Activated T-cell treated with anti-CD3 and anti-CD28 coated beads, Interleukin-2, amount 50 U/mL, for 4 hours (primary cell): ENCODE measurements around the gene RNF152. TPM values are rescaled to one million over a fixed set of nuclear protein-coding genes. Genes with fewer than 3 reads are reported as not detected.

Experiments
- ATAC-seq, 2 donors: fragments of 200-7000 bp; cut with Tn5 transposase; one replicate each; pipeline ENCODE4 v1.10.0; 2021
- DNase-seq: peaks from one replicate; pipeline ENCODE4 v3.0.0-alpha.2; 2020
- H3K27me3 Mint-ChIP-seq: one replicate; pipeline ENCODE4 v1.8.0; 2021; ENCODE audit warnings: low read depth, mixed read lengths
- H3K36me3 Mint-ChIP-seq: one replicate; pipeline ENCODE4 v1.8.0; 2022; ENCODE audit warnings: mixed read lengths; ENCODE audit not compliant: insufficient read depth
- H3K4me1 Mint-ChIP-seq: one replicate; pipeline ENCODE4 v1.8.0; 2021; ENCODE audit warnings: low read depth, mixed read lengths
- H3K4me3 Mint-ChIP-seq: one replicate; pipeline ENCODE4 v1.8.0; 2021; ENCODE audit warnings: mild to moderate bottlenecking, moderate library complexity, mixed read lengths
- H3K9me3 Mint-ChIP-seq: one replicate; pipeline ENCODE4 v1.8.0; 2021; ENCODE audit warnings: mixed read lengths
- total RNA-seq, 3 donors: library from RNA; stranded (reverse); gene quantifications; one replicate each; pipeline ENCODE4 v1.2.1, GENCODE V29; 2021

Gene RNF152, protein sequence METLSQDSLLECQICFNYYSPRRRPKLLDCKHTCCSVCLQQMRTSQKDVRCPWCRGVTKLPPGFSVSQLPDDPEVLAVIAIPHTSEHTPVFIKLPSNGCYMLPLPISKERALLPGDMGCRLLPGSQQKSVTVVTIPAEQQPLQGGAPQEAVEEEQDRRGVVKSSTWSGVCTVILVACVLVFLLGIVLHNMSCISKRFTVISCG
- 1 to 10 TPM in 2 of 3 donors, under 1 TPM in 1; 0.43 to 1.6 (median 1.2) TPM for total RNA-seq

DNA sequence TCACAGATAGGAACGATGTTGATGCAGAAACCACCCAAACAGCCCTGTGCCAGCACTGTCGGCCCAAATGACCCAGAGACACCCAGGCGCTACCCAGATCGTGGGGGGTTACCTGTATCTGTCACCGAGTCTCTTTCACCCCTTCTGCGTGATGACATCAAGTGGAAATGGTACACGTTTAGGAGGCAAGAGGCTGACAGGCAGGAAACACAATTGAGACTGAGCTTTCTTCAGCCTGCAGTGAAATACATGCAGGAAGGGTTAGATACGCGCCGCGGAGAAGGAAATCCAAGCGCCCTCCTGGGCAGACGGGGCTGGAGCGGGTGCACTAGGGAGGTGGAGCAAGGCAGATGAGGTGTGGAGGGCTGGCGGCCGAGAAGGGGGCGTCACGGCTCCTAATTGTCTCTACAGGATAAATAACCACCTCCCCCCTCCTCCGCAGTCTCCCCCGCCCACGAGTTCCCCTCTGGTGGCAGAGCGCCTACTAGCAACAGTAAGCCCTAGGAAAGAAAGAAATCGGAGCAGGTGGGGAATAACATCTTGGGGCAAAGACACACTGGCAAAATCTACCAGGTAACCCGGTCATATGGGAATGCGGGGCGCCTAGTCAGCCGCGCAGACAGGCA lies at the start of gene RNF152:
RNF152 (minus strand) TSS at position 325 of the 626 bp plus-strand sequence. CDS start 76,544 bp downstream, outside the sequence.
- no peaks in the 10 kb centered on the region for H3K36me3 Mint-ChIP-seq
- ATAC-seq (peak; percentile 8 to 15), DNase-seq (peak; percentile 38)
- peaks cover 38% of the 10 kb centered on the region for H3K27me3 Mint-ChIP-seq
- H3K9me3 Mint-ChIP-seq, result no peaks in the 10 kb centered on the region
- peaks cover 15% of the 10 kb centered on the region for H3K4me1 Mint-ChIP-seq
- H3K4me3 Mint-ChIP-seq, result peak within 1 kb of the TSS; percentile 83

DNA sequence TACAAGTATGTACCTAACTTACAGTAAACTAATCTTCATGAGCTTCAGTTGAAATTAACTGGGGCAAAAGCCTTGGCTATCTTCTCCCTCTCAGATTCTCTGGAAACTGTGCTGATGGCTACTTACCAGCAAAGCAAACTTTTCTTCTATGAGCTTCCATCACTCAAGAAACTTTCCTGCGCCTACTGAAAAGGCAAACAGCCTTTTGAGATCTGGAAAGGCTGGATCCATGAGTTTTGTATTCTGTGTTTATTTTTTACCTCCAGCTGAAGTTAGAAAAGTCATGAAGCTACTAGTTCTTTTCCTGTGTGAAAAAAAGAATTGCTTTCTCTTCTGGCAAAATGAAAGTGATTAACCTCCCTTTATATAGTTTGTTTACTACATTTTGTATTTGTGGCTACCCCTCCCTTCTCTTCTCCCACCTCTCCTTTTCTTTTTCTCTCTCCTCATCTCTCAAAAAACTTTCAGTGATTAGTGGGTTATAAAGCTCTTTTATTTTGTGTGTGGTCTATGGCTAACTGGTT lies 49.2 kb upstream of the RNF152 start:
- peaks cover 4% of the 10 kb centered on the region for H3K9me3 Mint-ChIP-seq
- H3K27me3 Mint-ChIP-seq, result peaks cover 1% of the 10 kb centered on the region
- H3K4me1 Mint-ChIP-seq, result peaks cover 16% of the 10 kb centered on the region
- DNase-seq (no peak), ATAC-seq (no peak)
- H3K4me3 Mint-ChIP-seq, result peak overlapping the region; percentile 17
- H3K36me3 Mint-ChIP-seq, result no peaks in the 10 kb centered on the region

DNA sequence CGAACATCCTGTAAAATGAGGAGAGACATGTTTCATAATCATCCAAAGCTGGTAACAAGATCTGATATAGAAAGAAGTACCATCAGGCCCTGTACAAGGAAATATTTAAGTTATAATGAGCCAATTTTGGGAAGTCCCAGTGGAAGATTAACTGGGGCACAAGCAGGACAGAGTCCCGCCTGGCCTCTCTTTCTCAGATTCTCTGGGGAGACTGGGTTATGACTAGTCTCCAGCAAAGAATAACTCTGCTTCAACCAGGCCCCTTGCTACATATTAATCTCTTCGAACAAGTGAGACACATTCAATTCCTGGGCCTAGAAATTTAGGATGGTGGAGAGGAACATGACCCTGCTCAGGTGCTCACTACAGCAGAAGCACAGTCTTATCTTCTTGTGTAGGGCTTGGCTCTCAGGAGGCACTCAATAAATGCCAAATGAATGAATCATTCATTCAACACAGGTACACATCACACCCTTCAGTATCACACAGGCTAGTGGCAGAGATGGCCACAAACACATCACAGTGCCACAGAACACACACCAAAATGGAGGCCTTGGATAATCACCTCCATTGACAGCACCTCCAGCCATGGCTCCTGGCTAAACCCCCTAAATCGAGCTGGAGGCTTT lies 46.4 kb upstream of the RNF152 start:
- H3K9me3 Mint-ChIP-seq, result peaks cover 4% of the 10 kb centered on the region
- no peak overlapping the region for H3K4me3 Mint-ChIP-seq
- no peak for DNase-seq
- H3K36me3 Mint-ChIP-seq, result no peaks in the 10 kb centered on the region
- H3K27me3 Mint-ChIP-seq, result peaks cover 7% of the 10 kb centered on the region
- peaks cover 15% of the 10 kb centered on the region for H3K4me1 Mint-ChIP-seq
- ATAC-seq, result no peak

DNA sequence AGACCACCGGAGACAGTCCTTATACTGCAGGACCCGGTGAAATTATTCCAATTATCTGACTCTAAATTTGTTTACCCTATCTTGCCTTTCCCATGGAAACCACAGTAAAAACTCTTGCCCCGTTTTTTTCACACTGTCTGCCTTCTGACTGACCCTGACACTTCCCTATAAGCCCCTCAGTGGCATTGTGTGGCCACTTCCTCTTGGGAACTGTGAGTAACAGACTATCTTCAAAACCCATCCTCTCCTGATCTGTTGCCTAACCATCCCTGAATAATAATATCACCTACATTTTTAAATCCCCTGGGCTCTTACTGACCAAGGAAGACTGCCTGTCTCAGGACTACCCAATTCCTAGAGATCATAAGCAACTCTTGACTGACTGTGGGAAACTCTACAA lies 42.6 kb upstream of the RNF152 start:
- Mint-ChIP-seq H3K4me1 (no peaks in the 10 kb centered on the region), H3K9me3 (no peaks in the 10 kb centered on the region), H3K27me3 (peaks cover 14% of the 10 kb centered on the region), H3K36me3 (no peaks in the 10 kb centered on the region), H3K4me3 (no peak overlapping the region)
- ATAC-seq (no peak), DNase-seq (no peak)

GRCh38 chr18:61931654-61932379 lies 39.0 kb upstream of the RNF152 start:
- ATAC-seq, result peak; percentile 50 to 53
- Mint-ChIP-seq H3K36me3 (no peaks in the 10 kb centered on the region), H3K9me3 (no peaks in the 10 kb centered on the region)

GRCh38 chr18:61929881-61930640 lies 37.3 kb upstream of the RNF152 start:
- ATAC-seq (no peak), DNase-seq (no peak)
- H3K27me3 Mint-ChIP-seq, result peaks cover 8% of the 10 kb centered on the region
- H3K9me3 Mint-ChIP-seq, result no peaks in the 10 kb centered on the region
- H3K36me3 Mint-ChIP-seq, result no peaks in the 10 kb centered on the region
- peaks cover 19% of the 10 kb centered on the region for H3K4me1 Mint-ChIP-seq
- no peak overlapping the region for H3K4me3 Mint-ChIP-seq

More at GRCh38 chr18:61931654-61932379, 39.0 kb upstream of the RNF152 start:
- Mint-ChIP-seq H3K27me3 (peaks cover 14% of the 10 kb centered on the region), H3K4me3 (no peak overlapping the region), H3K4me1 (peaks cover 6% of the 10 kb centered on the region)
- no peak for DNase-seq

DNA sequence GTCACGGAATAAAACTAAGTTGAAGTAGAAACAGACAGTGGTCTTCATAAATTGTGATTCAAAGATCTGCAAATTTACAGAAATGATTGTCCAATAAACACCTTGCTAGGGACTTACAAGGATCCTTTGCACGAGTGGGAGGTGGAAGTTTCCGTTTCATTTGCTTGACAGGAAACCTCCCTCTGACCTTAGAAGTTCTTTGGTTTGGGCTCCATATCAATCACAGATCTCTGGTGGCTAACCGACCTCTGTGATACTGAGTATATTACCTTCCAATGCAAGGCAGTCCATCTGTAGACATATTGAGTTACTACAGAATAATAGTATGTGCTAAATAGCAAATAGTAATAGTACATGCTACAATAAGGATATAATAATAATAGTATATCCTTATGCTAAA lies 33.7 kb upstream of the RNF152 start:
- Mint-ChIP-seq H3K27me3 (peaks cover 4% of the 10 kb centered on the region), H3K4me3 (no peak overlapping the region)
- peak; percentile 74 to 88 for ATAC-seq

DNA sequence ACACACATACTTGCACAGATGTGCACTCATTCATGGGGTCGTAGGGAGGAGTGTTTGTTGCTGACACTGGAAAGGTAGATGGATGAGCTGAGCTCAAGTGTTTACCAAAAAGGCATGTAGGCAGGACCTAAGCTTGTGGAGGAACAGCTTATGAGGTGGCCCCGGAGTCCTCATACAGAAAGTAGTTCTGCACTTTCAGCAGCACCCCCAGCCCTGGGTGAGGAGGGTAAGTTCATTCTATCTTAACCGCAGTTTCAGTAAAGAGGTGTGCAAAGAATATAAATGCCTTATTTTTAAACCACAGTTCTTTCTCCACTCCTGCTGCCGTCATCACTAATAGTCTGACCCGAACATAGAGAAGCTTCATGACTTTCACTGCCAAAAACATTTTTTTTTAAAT lies 31.7 kb upstream of the RNF152 start:
- Mint-ChIP-seq H3K9me3 (no peaks in the 10 kb centered on the region), H3K4me3 (no peak overlapping the region), H3K36me3 (no peaks in the 10 kb centered on the region), H3K4me1 (peaks cover 19% of the 10 kb centered on the region), H3K27me3 (no peaks in the 10 kb centered on the region)
- no peak for ATAC-seq
- DNase-seq, result no peak

More for the DNA sequence above, 33.7 kb upstream of the RNF152 start:
- Mint-ChIP-seq H3K9me3 (no peaks in the 10 kb centered on the region), H3K4me1 (peaks cover 19% of the 10 kb centered on the region), H3K36me3 (no peaks in the 10 kb centered on the region)
- DNase-seq, result no peak

DNA sequence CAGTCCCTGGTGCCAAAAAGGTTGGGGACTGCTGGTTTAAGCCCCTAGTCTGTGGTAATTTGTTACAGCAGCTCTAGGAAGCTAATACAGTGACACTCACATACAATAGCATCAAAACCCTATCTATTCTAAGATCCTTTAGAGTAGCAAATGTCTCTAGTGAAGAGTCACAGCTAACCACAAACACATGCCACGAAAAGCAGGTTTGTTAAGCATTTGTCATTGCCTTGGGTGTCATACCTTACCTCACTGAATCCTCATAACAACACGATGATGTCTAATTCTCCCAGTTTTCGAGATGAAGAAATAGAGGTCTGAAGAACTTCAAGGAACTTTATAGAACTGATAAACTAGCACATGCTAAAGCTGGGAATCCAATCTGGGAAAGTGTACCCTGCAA lies 29.6 kb upstream of the RNF152 start:
- no peaks in the 10 kb centered on the region for H3K27me3 Mint-ChIP-seq
- no peak for DNase-seq
- H3K36me3 Mint-ChIP-seq, result no peaks in the 10 kb centered on the region
- no peaks in the 10 kb centered on the region for H3K9me3 Mint-ChIP-seq
- H3K4me1 Mint-ChIP-seq, result peaks cover 30% of the 10 kb centered on the region
- peak; percentile 47 to 59 for ATAC-seq
- H3K4me3 Mint-ChIP-seq, result no peak overlapping the region

GRCh38 chr18:61921621-61922235 lies 28.9 kb upstream of the RNF152 start:
- H3K9me3 Mint-ChIP-seq, result no peaks in the 10 kb centered on the region
- ATAC-seq, result no peak
- H3K4me3 Mint-ChIP-seq, result no peak overlapping the region
- H3K4me1 Mint-ChIP-seq, result peaks cover 24% of the 10 kb centered on the region
- no peaks in the 10 kb centered on the region for H3K36me3 Mint-ChIP-seq
- DNase-seq, result no peak
- H3K27me3 Mint-ChIP-seq, result no peaks in the 10 kb centered on the region

- peak; percentile 34 to 64 for ATAC-seq
Measured at GRCh38 chr18:61917818-61918217, 25.0 kb upstream of the RNF152 start.

DNA sequence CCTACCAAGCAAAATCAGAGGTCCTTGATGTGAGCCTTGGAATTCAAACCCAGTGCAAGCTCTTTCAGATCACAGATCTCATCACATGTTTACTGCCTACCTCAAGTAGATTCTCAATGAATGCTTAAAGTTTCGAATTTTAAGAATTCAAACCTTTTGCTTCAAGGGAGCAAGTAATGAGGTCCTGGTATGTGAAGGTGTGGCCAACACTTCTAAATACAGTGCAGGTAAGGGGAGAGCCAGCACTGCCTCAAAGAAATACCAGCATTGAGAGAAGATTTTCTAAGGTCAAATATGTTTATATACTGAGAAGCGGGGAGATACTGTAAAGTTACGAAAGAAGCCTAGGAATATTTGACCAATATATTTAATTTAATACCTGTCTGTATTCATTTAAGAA lies 19.7 kb upstream of the RNF152 start:
- peaks cover 2% of the 10 kb centered on the region for H3K4me1 Mint-ChIP-seq
- no peaks in the 10 kb centered on the region for H3K9me3 Mint-ChIP-seq
- H3K36me3 Mint-ChIP-seq, result no peaks in the 10 kb centered on the region
- peaks cover 6% of the 10 kb centered on the region for H3K27me3 Mint-ChIP-seq
- no peak for DNase-seq
- ATAC-seq, result no peak
- no peak overlapping the region for H3K4me3 Mint-ChIP-seq

More at GRCh38 chr18:61917818-61918217, 25.0 kb upstream of the RNF152 start:
- Mint-ChIP-seq H3K4me3 (no peak overlapping the region), H3K36me3 (no peaks in the 10 kb centered on the region), H3K9me3 (no peaks in the 10 kb centered on the region), H3K27me3 (peaks cover 2% of the 10 kb centered on the region), H3K4me1 (peaks cover 14% of the 10 kb centered on the region)
- no peak for DNase-seq

DNA sequence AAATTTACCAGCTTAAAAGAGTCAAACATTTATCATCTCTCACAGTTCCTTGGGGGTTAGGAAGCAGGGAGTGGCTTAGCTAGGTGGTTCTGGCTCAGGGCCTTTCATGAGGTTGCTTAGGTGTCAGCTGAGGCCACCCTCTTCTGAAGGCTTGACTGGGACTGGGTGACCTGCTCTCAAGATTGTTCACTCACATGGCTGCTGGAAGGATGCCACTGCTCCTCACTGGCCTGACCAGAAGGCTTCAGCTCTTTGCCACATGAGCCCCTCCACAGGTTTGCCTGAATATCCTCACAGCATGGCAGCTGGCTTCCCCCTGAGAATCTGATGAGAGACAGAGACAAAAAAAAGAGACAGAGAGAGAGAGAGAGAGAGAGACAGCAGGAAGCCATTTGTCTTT lies 17.3 kb upstream of the RNF152 start:
- Mint-ChIP-seq H3K27me3 (peaks cover 10% of the 10 kb centered on the region), H3K9me3 (no peaks in the 10 kb centered on the region), H3K36me3 (no peaks in the 10 kb centered on the region), H3K4me1 (no peaks in the 10 kb centered on the region), H3K4me3 (no peak overlapping the region)
- DNase-seq (no peak), ATAC-seq (no peak)
